Femur (tissue), 1 donor: ENCODE results near the gene POLE.

Experiments
- DNase-seq: peaks from one replicate; pipeline ENCODE4 v3.0.0-alpha.2; 2017

Gene POLE

DNA sequence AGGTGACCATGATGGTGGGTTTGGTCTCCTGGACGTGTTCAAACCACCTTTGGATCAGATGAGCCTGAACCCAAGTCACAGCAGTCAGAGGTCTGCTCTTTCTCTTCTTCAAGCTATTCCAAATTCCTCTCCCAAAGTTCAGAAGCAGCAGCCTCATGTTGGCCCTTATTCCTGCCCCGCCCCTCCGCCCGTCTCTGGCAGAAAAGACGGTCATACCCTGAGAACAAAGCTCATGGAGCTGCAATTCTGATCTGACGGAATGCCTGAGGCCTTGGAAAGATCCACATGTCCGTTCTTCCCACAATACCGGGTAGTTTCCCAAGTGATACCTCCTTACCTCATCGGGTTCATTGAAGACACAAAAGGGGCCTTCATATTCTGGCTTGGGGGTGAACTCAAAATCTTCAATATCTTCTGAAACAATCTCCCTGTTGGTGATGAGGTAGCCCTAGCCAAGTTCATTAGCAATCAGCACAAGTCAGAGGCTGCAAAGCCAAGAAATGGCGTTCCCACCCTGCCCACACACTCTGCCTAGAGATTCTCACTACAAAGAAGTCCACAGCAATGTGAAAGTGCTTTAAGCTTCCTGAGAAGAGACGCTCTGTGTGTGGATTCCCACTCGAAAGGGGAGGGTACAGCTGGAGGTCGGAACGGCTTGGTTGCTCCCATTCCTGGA, 11.2 kb downstream of the POLE start:
- no peak for DNase-seq

DNA sequence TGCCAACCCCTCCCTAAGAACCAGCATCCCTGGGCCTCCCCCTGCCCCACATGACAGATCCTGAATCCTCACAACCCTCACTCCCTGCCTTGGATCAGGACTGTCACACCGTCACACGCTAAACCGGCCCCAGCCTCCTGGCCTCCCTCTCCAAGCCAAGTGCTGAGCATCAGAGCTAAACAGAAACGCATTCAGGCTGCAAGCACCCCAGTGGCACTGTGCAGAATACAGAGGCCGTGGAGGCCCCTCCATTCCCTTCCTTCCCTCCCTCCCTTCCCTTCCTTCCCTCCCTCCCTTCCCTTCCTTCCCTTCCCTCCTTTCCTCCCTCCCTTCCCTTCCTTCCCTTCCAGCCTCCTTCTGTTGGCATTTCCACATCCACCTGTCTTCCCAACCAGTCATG, 12.6 kb downstream of the POLE start:
- no peak for DNase-seq

DNA sequence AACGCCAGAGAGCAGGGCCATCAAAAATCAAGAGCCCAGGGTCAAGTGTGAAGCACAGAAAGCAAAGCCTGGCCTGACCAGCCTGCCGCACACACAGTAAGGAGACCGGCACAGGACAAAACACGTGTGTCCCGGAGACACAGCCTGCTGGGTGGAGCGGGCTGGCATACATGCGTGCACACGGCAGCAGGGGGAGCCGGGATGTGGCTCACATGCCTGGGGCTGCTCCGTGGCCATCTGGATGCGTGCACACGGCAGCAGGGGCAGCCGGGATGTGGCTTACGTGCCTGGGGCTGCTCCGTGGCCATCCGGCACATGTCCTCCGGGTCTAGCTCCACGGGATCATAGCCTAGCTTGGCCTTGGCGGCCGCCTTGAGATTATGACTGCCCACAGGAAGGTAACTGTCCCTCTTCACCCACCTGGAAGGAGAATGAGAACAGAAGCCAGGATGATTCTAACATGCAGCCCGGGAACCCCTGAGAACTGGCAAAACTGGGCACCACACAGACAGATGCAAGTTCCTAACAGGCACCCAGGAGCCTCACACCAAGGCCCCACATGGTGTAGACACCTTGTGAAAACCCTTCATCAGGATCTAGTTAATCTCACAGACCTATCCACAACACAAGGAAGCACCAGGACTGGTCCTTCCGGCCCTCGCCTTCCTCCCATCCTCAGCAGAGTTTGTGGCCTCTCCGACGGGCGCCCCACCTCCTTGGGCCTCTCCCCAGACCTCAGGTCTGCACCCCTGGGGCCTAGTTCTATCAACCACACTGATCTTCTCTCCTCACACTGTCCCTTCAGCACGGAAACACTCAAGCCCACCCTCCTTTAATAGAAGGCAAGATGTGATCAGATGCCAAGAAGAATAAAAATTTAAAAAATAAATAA, 13.6 kb downstream of the POLE start:
- DNase-seq: no peak

DNA sequence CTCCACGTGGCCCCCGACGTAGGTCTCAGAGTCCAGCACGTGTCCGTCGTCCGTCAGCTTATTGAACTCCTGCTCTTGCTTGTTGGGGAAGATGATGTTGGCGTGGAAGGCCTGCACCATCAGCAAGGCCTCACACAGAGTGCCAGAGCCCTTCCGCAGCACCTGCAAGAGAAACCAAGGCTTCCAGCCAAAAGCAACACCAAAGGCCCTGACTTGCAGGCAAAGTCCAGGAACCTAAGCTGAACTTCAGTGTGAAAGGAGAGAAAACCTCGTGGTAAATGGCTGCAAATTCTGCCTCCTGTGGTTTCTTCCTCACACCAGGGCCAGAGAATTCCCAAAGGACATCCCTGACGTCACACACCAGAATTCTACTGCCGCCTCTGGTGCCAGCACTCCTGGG, 14.5 kb downstream of the POLE start:
- no peak for DNase-seq

DNA sequence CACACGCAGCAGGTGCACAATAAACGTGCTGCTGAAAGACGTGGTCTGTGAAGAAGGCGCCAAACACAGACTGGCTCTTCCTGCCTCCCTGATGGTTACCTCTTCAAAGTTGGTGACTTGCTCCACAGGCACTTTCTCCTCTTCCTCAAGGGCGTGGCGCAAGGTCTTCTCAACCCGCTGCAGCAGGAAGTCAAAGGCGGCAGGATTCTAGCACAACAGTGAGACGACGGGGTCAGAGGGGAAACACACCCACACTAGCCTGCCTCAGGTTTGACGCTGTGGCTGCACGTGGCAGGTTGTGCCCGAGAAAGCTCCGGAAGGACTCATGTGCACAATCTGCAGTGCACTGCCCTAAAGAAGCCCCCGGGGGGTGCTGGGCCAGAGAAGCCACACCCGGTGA, 15.0 kb downstream of the POLE start:
- no peak for DNase-seq

DNA sequence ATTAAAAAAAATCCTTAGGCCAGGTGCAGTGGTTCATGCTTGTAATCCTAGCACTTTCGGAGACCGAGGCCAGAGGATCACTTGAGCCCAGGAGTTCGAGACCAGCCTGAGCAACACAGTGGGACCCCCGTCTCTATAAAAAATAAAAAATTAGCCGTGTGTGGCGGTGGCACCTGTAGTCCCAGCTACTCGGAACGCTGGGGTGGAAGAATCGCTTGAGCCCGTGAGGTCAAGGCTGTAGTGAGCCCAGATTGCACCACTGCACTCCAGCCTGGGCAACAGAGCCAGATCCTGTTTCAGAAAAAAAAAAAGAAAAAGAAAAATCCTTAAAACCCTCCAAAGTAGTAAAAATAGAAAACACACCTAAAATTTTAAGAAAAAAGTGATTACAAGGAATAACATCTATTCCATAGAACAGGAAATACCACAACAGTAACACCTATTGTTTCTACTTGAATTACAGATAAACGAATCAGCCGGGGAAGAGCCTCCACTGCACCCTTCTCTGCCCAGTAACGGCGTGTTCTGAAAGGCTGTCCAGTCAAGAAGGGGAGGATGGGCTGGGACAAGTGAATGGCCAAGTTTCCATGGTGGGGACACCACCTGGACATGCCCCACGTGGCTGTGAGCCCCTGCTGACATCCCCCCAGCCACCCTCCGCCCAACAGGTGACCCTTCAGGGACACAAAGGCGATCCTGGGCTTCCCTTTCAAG, 17.8 kb downstream of the POLE start:
- no peak for DNase-seq

DNA sequence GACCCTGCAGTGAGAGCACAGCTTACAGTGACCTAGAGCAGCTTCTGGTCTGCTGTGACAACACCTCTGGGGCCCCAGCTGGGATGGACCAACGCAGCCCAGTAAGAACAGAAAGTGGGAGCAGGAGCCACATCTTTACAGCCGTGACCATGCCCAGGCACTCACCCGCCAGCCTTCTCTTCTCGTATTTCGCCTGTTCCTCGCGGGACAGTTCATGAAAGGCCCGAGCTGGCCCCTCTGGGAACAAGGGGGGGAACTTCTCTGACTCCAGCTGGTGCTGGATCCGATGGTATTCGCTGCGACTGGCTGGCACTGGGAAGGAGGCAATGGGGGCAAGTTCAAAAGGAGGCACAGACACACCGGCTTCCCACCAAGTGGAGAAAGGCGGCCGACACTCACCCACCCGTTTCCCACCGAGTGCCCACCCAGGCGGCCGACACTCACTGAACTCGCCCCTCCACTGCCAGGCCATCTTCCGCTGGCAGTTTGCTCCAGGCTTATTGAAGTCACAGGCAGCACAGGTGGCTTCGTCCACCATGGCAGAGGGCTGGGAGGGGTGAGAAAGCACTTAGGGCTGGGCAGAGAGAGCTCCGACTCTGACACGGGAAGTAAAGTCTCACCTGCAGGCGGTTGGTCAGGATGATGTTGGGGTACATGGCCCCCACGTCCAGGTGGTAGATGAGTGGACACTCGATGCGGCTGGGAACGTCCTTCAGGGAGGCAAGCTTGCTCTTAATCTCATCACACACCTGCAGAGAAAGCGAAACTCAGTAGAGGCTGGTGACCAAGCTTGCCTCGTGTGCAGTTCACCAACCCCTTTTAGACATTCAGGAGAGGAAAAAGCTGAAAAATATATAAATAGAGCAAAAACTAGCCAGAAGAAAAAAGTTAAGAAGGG, 18.7 kb downstream of the POLE start:
- no peak for DNase-seq

DNA sequence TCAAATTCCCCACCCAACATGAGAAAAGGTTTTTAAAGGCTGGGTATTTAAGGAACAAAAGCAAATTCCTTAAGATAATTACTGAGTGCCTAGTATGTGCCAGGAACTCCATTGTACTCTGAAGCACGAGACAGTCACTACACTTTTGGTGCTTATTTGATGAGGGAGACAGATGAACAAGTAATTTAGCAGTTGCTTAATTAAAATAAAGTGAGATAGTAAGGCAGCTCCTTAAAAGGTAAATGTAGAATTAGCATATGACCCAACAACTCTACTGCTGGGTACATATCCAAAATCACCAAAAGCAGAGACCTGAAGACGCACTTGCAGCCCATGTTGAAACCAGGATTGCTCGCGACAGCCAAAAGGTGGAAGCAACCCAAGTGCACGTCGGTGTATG, 21.3 kb downstream of the POLE start:
- no peak for DNase-seq

DNA sequence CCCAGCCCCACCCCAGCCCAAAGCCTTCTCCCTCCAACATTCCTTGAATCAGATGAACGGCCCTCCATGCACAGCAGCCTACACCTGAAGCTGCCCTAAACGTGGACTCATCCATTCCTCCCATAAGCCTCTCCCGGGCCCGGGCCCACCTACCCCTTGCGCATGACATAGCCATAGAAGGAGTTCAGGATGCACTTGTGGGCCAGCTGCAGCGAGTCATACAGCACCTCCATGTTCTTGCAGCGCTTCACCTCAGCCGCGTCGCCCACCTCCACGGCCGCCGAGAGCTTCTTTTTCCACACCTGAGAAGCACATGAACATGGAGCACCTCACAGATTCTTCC, 22.0 kb downstream of the POLE start:
- DNase-seq: no peak

DNA sequence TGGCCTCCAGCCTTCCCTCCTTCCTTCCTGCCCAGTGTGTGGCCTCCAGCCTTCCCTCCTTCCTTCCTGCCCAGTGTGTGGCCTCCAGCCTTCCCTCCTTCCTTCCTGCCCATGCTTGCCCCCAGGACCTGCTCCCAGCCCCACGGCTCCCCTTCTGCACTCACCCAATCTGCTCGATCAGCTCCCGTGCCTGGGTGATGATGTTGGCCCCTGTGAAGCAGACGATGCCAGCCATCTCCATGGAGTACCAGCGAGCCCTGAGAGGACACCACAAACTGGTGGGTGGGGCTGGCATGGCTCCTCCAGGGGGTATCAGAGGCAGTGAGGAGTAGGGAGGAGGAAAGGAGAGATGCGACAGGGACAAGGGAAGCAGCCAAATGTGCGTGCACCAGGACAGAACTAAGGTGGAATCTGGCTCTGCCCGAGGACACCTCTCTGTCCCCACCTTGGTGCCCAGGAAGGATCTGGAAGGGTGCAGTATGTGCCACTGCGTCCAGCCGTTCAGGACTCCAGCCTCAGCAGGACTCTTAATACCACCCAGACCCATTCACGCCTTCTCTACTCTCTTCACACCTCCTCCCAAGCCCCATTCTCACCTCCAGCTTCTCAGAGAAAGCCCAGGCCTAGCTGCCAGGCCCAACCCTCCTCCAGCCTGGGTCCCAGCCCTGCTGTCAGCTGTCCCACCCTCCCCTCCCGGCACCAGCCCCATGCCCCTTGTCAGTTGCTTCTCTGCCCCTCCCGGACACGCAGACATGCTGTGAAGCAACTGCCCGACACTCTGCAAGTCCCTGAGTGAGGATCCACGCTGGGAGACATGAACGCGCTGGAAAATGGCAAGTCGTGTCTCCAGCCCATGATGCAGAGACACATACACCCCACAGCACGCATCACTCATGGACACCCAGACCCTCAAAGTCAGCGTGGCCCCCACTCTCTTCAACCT, 22.7 kb downstream of the POLE start:
- DNase-seq: no peak

DNA sequence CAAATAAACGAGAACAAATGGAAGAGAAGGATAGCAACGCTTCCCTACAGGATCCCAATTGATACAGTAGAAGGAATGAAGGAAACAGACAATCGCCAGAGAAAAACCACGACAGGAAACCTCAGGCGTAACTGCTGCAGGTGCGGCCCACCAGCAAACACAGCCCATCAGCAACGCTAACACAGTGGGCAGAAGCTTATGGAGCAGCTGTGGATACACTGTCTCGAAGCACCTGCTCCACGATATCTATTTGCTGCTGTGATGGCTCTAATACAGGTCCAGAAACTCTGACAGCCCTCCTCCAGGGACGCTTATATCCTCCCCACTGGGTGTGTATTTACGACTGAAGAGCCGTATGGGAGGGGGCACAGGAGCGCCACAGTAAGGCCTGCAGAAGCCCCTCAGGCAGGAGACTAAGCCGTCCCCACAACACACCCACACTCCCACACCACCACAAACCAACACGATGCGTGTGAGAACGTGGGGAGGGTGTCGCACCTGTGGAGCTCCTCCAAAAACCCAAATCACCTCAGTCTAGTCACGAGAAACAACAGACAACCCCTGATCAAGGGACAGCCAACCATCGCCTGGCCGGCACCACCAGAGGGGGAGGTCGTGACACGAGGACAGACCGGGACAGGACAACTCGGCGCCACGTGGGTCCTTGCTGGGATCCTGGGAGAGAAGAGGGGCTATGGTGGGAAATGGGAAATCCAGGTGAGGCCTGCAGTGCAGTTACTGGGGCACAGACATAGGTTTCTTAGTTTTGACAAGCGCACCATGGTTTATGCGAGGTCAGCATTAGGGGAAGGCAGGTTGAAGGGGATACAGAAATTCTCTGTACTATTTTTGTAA, 24.0 kb downstream of the POLE start:
- DNase-seq: no peak

DNA sequence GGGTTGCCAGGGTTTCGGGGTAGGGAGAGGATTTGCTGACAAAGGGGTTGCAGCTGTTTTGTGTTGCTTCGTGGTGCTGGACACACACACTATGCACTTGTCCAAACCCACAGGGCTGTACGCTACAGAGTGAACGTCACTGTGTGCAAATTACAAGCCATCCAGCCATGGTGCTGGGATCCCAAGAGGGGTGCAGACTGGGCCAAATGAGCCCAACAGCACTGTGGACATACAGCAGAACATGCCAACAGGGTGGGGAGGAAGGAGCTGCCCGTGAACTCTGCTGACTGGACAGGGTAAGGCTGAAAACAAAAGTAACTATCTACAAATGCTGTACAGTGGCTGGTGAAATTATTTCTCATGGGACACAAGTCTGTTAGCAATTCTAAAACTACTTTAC, 25.2 kb downstream of the POLE start:
- no peak for DNase-seq

DNA sequence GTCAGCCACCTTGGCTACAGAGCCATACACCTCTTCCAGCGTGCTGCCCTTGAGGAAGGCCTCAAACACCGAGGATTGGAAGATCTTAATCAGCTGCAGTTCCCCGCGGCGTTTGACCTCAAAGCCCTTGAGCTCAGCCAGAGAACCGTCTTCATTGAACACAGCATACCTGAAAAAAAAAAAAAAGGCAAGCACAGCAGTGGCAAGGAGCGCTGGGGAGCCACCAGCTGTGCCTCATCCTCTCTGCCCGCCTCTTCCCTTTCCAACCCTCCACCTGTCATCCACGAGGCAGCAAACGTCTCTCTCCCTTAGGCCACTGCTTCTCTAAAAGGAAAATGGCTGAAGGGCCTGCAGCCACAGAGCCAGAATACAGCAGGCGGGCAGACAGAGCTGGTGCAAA, 26.1 kb downstream of the POLE start:
- DNase-seq: no peak

DNA sequence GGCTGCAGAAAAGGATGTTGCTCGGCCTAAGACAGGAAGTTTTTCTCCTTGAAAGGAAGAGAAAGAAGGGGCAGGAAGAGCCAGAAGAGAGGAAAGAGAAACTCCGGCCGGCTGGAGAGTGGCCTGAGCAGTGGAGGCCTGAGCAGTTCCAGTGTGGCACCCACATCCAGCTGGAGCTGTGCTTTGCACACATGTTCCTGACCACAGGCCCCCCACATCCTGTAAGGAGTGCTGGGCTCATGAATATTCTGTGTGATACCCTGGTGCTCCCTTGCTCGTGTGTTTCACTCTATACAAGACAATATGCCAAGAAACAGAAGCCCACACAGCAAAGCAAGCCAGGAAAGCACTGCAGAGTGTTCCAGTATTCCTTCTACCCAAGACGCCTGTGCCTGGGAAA, 27.1 kb downstream of the POLE start:
- no peak for DNase-seq

DNA sequence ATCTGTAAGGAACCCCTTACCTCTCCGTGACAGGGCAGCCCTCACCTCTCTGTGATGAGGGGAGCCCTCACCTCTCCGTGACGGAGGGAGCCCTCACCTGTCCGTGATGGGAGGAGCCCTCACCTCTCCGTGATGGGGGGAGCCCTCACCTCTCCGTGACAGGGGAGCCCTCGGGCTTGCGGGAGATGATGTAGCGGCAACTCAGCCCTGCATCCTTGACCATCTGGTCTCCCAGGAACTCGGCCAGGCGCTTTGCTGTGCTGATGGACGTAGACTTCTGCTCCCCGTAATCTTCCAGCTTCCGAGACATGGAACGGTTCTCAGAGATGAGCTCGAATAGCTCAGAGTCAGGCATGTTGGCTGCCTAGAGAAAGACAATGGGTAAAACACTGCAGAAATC, 28.0 kb downstream of the POLE start:
- no peak for DNase-seq

DNA sequence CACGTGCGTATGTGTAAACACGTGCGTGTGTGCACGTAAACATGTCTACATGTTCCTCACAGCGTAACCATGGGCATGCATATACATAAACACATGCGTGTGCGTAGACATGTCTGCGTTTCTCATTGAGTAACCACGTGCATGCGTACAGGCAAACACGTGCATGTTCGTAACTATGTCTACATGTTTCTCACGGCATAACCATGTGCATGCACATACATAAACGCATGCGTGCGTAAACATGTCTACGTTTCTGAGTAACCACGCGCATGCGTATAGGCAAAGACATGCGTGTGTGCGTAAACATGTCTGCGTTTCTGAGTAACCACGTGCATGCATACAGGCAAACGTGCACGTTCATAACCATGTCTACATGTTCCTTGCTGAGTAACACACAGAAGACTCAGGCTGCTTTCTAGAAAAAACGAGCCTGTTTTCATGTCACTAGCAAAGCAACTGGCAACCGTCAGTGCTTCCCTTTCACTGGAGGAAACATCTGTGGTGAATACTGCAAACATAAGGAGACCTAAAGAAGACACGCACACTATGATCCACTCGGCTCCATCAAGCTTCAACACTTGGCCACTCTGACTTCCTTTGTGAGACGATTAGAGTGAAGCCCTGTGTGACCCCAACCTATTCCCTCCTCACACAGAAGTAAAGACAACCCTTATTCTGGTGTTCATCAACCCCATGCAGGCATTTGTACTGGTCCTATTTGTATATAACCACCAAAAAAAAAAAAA, 28.8 kb downstream of the POLE start:
- no peak for DNase-seq

DNA sequence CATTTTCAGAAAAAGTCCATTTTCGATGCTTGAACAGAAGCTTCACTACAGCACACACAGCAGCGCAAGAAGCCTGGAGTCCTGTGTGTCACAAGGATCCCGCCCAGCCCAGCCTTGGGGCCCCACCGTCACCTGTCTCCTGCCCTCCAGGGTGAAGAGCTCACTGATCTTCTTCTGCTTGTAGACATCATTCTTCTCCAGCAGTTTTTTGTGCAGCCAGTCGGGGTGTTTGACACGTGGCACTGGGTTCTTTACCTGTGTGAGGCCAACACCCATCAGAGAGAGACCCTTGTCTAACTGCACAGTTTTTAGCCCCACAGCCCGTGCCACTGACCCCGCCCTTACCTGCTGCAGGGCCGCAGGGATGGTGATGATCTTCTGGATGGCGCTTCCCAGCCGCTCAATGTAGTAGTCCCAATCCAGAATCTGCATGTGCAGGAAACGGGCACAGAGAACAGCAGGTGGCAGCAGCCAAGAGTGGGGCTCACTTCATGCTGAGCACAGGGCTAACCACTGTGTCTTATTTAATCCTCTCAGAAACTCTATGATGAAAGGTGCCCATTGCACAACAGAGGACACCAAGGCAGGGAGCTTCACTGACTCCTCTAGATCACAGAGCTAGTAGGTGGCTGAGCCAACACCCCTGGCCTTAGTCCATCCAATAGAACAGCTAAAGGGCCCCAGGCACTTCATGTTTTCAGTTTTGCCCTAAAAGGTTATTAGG, 30.0 kb downstream of the POLE start:
- no peak for DNase-seq

DNA sequence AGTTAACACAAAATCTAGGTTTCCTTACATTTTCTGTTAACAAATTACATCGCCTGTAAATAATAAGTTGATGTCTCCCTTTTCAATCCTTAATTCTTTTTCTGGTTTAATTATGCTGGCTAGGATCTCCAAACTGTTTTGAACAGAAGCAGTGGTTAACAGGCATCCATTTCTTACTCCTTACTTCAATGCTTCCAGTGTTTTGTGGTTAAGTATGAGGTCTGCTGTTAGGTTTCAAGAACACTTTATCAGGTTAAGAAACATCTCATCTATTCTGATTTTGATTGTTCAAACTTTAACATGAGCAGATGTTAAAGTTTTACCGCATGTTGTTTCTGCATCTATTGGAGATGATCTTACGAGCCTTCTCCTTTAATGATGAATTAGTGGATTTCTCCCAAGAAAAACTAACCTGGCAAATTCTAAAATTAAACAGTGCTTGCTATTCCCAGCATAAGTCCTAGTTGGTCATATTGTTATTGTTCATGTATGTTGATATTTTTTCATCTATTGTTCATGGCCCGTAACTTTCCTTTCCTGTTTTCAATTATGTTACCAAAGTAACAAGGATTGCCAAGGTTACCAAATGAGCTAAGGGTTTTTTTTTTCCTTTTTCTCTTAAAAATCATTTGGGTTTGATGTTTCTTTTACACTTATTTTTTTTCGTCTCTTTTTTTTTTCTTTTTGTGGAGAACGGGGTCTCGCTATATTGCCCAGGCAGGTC, 33.4 kb downstream of the POLE start:
- DNase-seq: no peak
